ENCODE data around the gene ZNF883. TPM values are rescaled to one million over a fixed set of nuclear protein-coding genes. Genes with fewer than 3 reads are reported as not detected.

ZNF883 gene
- total RNA-seq, 1 experiment from 2014 or later = not detected

DNA sequence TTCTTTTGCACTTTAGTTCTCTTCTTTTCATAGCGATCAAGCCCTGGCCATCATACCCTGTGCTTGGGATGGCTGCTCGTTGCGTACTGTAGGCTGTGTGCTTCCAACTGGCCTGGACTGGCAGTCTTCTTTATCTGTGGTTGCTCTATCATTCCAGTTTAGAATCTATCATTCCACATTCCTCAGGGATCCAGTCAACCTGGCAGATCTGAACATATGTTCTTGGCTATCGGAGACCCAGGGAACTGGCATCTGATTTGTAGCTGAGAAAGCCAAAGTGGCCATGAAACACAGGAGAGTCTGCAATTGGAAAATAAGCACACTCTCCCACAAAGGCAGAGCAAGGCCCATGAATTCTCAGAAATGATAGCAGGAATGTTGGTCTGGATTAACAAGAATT lies 98.7 kb downstream of the ZNF883 start:
- no peak for DNase-seq
- CTCF ChIA-PET = no interaction called here

DNA sequence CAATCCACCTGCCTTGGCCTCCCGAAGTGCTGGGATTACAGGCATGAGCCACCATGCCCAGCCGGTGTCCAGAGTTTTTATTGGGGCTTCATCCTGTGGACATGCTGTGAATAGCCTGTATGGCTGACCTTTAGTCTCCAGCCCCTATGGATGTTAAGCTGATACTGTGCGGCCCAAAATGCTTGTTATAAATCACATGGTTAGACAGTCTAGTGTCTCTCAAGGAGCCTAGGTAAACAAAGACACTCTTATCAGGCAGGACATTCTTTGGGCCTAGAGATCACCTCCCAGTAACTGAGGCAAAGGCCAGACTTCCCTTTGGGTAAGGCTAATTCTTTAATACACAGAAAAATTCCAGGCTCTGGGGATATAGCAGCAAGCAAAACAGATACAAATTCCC lies 99.4 kb downstream of the ZNF883 start:
- H3K9ac ChIP-seq (ENCODE audit: low read length) = no peak overlapping the region
- POLR2A ChIA-PET (ENCODE audit: unreplicated experiment) = no interaction called here
- H3K4me3 ChIP-seq (ENCODE audit: low read length) = no peak overlapping the region
- H3F3A ChIP-seq (ENCODE audit: low read length, unreplicated experiment) = no peaks in the 10 kb centered on the region
- TF ChIP-seq EZH2phosphoT487 (IDR thresholded peaks at IDR 0.05; ENCODE audit: borderline replicate concordance, low read length) = no peak
- no peak for TF ChIP-seq CTCF (conservative IDR thresholded peaks at IDR 0.05; ENCODE audit: low read depth, low read length)
- no peak for TF ChIP-seq EZH2 (IDR thresholded peaks at IDR 0.05; ENCODE audit: low read length, unreplicated experiment)
- DNase-seq = no peak
- BruUV-seq (replicated peaks) = no TSS peak
- no peaks in the 10 kb centered on the region for H3K9me3 ChIP-seq (ENCODE audit: low read length)
- no peaks in the 10 kb centered on the region for H3K9me2 ChIP-seq (replicated peaks; ENCODE audit: low read length)
- no peak for ATAC-seq
- intact Hi-C loops (cut with micrococcal nuclease) = no loop called here
- H3K27me3 ChIP-seq (ENCODE audit: low read length) = no peaks in the 10 kb centered on the region
- no peak overlapping the region for H2AFZ ChIP-seq (ENCODE audit: low read length)
- CTCF ChIA-PET = no interaction called here
- no peak overlapping the region for H3K4me2 ChIP-seq (ENCODE audit: low read length)
- no peaks in the 10 kb centered on the region for H3K36me3 ChIP-seq (ENCODE audit: low read depth, low read length)
- H3K4me1 ChIP-seq (ENCODE audit: insufficient read depth, low read length) = peaks cover 11% of the 10 kb centered on the region
- H3K79me2 ChIP-seq (ENCODE audit: low read length) = no peaks in the 10 kb centered on the region
- H4K20me1 ChIP-seq (ENCODE audit: low read length) = no peaks in the 10 kb centered on the region
- H3K27ac ChIP-seq (ENCODE audit: low read length) = no peak overlapping the region

More for the DNA sequence above, 98.7 kb downstream of the ZNF883 start:
- Histone ChIP-seq H3K4me1 (ENCODE audit: insufficient read depth, low read length) (peaks cover 17% of the 10 kb centered on the region), H3K27ac (ENCODE audit: low read length) (no peak overlapping the region), H4K20me1 (ENCODE audit: low read length) (no peaks in the 10 kb centered on the region), H3K4me2 (ENCODE audit: low read length) (no peak overlapping the region), H3F3A (ENCODE audit: low read length, unreplicated experiment) (no peaks in the 10 kb centered on the region), H3K27me3 (ENCODE audit: low read length) (no peaks in the 10 kb centered on the region), H3K9me2 (replicated peaks; ENCODE audit: low read length) (no peaks in the 10 kb centered on the region), H3K36me3 (ENCODE audit: low read depth, low read length) (no peaks in the 10 kb centered on the region), H2AFZ (ENCODE audit: low read length) (no peak overlapping the region), H3K9me3 (ENCODE audit: low read length) (no peaks in the 10 kb centered on the region), H3K9ac (ENCODE audit: low read length) (no peak overlapping the region), H3K4me3 (ENCODE audit: low read length) (no peak overlapping the region), H3K79me2 (ENCODE audit: low read length) (no peaks in the 10 kb centered on the region)
- intact Hi-C loops (cut with micrococcal nuclease) = no loop called here
- ATAC-seq = no peak
- POLR2A ChIA-PET (ENCODE audit: unreplicated experiment) = no interaction called here
- BruUV-seq (replicated peaks) = no TSS peak
- no peak for TF ChIP-seq CTCF (conservative IDR thresholded peaks at IDR 0.05; ENCODE audit: low read depth, low read length)
- no peak for TF ChIP-seq EZH2 (IDR thresholded peaks at IDR 0.05; ENCODE audit: low read length, unreplicated experiment)
- no peak for TF ChIP-seq EZH2phosphoT487 (IDR thresholded peaks at IDR 0.05; ENCODE audit: borderline replicate concordance, low read length)

DNA sequence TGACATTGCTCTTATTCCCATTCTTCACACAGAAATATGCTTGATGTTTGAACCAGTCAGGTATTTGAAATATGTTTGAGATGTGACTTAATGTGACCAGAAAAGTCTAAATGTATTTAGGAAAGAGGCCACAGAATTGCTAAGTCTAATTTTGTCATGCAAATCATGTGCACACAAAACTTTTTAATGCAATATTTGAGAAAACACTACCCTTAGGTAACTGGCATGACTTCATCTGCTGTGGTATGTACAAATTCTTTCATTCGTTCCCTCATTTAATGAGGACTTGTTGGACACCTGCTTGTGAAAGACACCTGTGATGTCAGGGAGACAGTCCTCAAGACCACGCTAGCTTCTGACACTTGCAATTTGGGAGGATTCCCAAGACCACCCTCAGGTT lies 100.3 kb downstream of the ZNF883 start:
- H3K9me3 ChIP-seq (ENCODE audit: low read length) = no peaks in the 10 kb centered on the region
- ChIA-PET CTCF (interaction anchor here (0.6 kb wide), 1 partner anchor 32 kb away, joined by 4 read pairs; no protein-coding TSS in a partner anchor), POLR2A (ENCODE audit: unreplicated experiment) (no interaction called here)
- H3K27ac ChIP-seq (ENCODE audit: low read length) = no peak overlapping the region
- H3K79me2 ChIP-seq (ENCODE audit: low read length) = no peaks in the 10 kb centered on the region
- H3K4me1 ChIP-seq (ENCODE audit: insufficient read depth, low read length) = peaks cover 3% of the 10 kb centered on the region
- H4K20me1 ChIP-seq (ENCODE audit: low read length) = no peaks in the 10 kb centered on the region
- H2AFZ ChIP-seq (ENCODE audit: low read length) = no peak overlapping the region
- H3K9ac ChIP-seq (ENCODE audit: low read length) = no peak overlapping the region
- no peak for ATAC-seq
- no peaks in the 10 kb centered on the region for H3F3A ChIP-seq (ENCODE audit: low read length, unreplicated experiment)
- DNase-seq = no peak
- no TSS peak for BruUV-seq (replicated peaks)
- H3K36me3 ChIP-seq (ENCODE audit: low read depth, low read length) = no peaks in the 10 kb centered on the region
- H3K27me3 ChIP-seq (ENCODE audit: low read length) = no peaks in the 10 kb centered on the region
- no peak for TF ChIP-seq CTCF (conservative IDR thresholded peaks at IDR 0.05; ENCODE audit: low read depth, low read length)
- no peak for TF ChIP-seq EZH2phosphoT487 (IDR thresholded peaks at IDR 0.05; ENCODE audit: borderline replicate concordance, low read length)
- no peak for TF ChIP-seq EZH2 (IDR thresholded peaks at IDR 0.05; ENCODE audit: low read length, unreplicated experiment)
- H3K9me2 ChIP-seq (replicated peaks; ENCODE audit: low read length) = no peaks in the 10 kb centered on the region
- no peak overlapping the region for H3K4me2 ChIP-seq (ENCODE audit: low read length)
- intact Hi-C loops (cut with micrococcal nuclease) = no loop called here
- no peak overlapping the region for H3K4me3 ChIP-seq (ENCODE audit: low read length)

Other genes with a start within 250 kb of the ZNF883 start
- not detected in 2 replicates for gene SLC46A2, start 121.3 kb downstream of the ZNF883 start, total RNA-seq (2014; rRNA removed)
- gene ZFP37, start 44.5 kb upstream of the ZNF883 start, total RNA-seq (2014; rRNA removed) = not detected in 2 replicates
- 2.1 and 3.6 TPM in 2 replicates for gene SLC31A2, start 138.8 kb upstream of the ZNF883 start, total RNA-seq (2014; rRNA removed)
- gene FKBP15, start 209.1 kb upstream of the ZNF883 start, total RNA-seq (2014; rRNA removed) = 10.7 and 15.0 TPM in 2 replicates
- gene SLC31A1, start 209.4 kb upstream of the ZNF883 start, total RNA-seq (2014; rRNA removed) = 9.2 and 9.7 TPM in 2 replicates